ENCODE measurements around the gene GPSM1.

- TF ChIP-seq CTCF (conservative IDR thresholded peaks at IDR 0.05) (no peak), ZFX (IDR thresholded peaks at IDR 0.05) (no peak)
Observed at GRCh38 chr9:136346927-136347465, 19.7 kb downstream of the GPSM1 start.

Data from C4-2B (cell line).